ENCODE measurements around the gene TNNI2. TPM values are rescaled to one million over a fixed set of nuclear protein-coding genes. Genes with fewer than 3 reads are reported as not detected.

TNNI2 gene
- total RNA-seq, 1 donor from 2014 or later, result 2,937 TPM

DNA sequence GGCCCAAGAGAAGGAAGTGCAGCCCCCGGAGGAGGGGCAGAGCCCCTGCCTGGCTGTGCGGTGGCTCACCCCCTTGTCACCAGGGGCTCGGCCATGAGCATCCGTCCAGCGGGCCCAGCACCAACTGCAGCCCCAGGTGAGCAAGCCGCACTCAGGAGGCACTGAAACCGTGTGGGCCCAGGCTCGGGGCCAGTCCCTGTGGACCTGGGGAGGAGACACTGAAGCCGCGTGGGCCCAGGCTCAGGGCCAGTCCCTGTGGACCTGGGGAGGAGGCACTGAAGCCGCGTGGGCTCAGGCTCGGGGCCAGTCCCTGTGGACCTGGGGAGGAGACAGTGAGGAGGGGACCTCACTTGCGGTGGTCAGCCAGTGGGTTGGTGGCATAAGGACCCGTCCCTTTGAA is 28.0 kb downstream of the TNNI2 start:
- H3K27ac ChIP-seq (ENCODE audit: low read depth, low read length), result no peak overlapping the region
- peak overlapping the region in 1 of 3 donors; percentile 6 for H3K4me3 ChIP-seq (ENCODE audit: low read length in 3 of 3)
- no peaks in the 10 kb centered on the region for H3K9me3 ChIP-seq (ENCODE audit: control insufficient read depth in 3 of 3, low read length in 3 of 3)
- H3K9ac ChIP-seq (ENCODE audit: low read depth in 1 of 3, low read length in 3 of 3), result no peak overlapping the region
- H3K4me1 ChIP-seq (ENCODE audit: control insufficient read depth in 3 of 3, insufficient read depth in 3 of 3, low read length in 3 of 3), result peaks cover 41 to 72% (median 48%) of the 10 kb centered on the region in 3 donors
- peaks cover 0 to 3% (median 0%) of the 10 kb centered on the region in 3 donors for H3K36me3 ChIP-seq (ENCODE audit: control insufficient read depth in 3 of 3, insufficient read depth in 3 of 3, low read length in 3 of 3)
- H3K27me3 ChIP-seq (ENCODE audit: control insufficient read depth in 3 of 3, insufficient read depth in 3 of 3, low read length in 3 of 3), result peaks cover 22 to 77% (median 31%) of the 10 kb centered on the region in 3 donors

DNA sequence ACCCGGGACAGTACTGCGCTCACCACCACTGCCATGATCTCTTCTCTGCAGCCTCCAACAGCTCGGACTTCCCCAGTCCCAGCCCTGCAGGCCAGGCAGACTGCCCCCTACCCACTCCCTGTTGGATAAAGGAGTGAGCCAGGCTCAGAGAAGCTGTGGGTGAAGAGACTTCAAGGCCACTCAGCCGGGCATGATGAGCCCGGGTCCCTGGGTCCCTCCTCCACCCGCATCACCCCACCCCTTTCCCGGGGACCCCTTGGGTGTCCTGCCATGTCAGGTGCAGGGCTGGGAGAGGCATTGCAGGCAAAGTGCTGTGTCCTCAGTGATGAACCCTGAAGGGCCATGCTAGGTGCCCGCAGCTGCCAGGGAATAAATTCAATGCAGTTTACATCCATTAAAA is 28.6 kb downstream of the TNNI2 start:
- Histone ChIP-seq H3K9me3 (ENCODE audit: control insufficient read depth in 3 of 3, low read length in 3 of 3) (no peaks in the 10 kb centered on the region), H3K27me3 (ENCODE audit: control insufficient read depth in 3 of 3, insufficient read depth in 3 of 3, low read length in 3 of 3) (peaks cover 28 to 82% (median 37%) of the 10 kb centered on the region in 3 donors), H3K4me1 (ENCODE audit: control insufficient read depth in 3 of 3, insufficient read depth in 3 of 3, low read length in 3 of 3) (peaks cover 41 to 76% (median 48%) of the 10 kb centered on the region in 3 donors), H3K4me3 (ENCODE audit: low read length in 3 of 3) (peak overlapping the region in 2 of 3 donors; percentile 29 to 30), H3K9ac (ENCODE audit: low read depth in 1 of 3, low read length in 3 of 3) (peak overlapping the region in 1 of 3 donors; percentile 33), H3K27ac (ENCODE audit: low read depth, low read length) (no peak overlapping the region), H3K36me3 (ENCODE audit: control insufficient read depth in 3 of 3, insufficient read depth in 3 of 3, low read length in 3 of 3) (peaks cover 0 to 3% (median 0%) of the 10 kb centered on the region in 3 donors)

DNA sequence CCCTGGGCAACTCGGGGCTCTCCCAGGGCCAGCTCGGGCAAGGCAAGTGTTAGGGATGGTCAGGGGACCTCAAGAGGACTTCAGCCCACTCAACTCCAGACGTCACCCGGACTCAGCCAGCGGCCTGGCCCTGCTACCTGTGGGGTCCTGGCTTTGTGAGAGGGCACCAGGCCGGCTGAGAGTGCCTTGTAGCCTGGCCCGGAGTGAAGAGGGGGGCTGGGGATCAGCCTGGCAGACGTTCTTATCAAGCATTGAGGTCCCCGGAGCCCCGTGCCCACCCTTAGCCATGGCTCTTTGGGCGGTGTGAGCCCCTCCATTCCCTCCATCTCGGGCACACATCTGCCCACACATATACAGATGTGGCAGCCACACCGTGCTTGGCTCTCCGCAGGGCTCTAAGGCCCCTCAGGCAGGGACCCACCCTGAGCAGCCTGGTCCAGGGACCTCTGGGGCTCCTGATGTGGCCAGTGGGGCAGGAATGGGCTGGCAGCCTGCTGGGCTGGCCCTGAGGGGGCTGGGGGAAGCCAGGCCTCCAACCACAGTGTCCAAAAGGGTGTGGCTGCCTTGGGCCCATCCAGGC is 29.4 kb downstream of the TNNI2 start:
- H3K9me3 ChIP-seq (ENCODE audit: control insufficient read depth in 3 of 3, low read length in 3 of 3), result no peaks in the 10 kb centered on the region
- no peak overlapping the region for H3K27ac ChIP-seq (ENCODE audit: low read depth, low read length)
- H3K4me3 ChIP-seq (ENCODE audit: low read length in 3 of 3), result peak overlapping the region; percentile 61 to 78 (median 66)
- peak overlapping the region; percentile 59 to 76 (median 74) for H3K9ac ChIP-seq (ENCODE audit: low read depth in 1 of 3, low read length in 3 of 3)
- H3K27me3 ChIP-seq (ENCODE audit: control insufficient read depth in 3 of 3, insufficient read depth in 3 of 3, low read length in 3 of 3), result peaks cover 29 to 85% (median 41%) of the 10 kb centered on the region in 3 donors
- peaks cover 35 to 72% (median 42%) of the 10 kb centered on the region in 3 donors for H3K4me1 ChIP-seq (ENCODE audit: control insufficient read depth in 3 of 3, insufficient read depth in 3 of 3, low read length in 3 of 3)
- H3K36me3 ChIP-seq (ENCODE audit: control insufficient read depth in 3 of 3, insufficient read depth in 3 of 3, low read length in 3 of 3), result peaks cover 0 to 3% (median 0%) of the 10 kb centered on the region in 3 donors

DNA sequence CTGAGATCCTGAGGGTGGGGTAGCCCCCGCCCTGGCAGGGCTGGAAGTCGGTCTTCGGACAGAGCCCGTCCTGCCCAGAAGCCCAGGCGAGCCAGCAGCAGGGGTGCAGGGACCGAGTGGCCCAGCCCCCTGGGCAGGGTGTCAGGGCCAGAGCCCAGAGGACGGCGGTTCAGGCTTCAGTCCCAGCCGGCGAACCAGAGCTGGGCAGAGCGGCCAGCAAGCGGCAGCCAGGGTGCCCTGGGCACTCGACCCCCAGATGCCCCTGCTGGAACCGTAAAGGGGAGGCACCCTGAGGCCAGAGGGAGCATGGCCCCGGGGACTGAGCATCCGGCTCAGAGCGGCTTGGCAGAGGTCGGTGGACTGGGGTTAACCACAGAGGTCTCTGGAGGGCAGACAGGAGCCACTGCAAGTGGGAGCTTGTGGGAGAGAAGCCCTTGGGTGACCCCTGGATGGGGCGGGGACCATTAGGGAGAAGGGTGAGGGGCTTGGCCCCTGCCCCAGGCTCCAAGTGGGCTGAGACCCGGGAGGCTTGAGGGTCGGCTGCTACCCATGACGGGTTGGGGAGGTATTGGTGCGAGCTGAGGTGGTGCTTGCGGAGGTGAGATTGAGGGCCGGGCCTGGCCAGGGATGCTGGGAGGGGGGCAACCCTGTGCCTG is 30.0 kb downstream of the TNNI2 start:
- Histone ChIP-seq H3K27me3 (ENCODE audit: control insufficient read depth in 3 of 3, insufficient read depth in 3 of 3, low read length in 3 of 3) (peaks cover 29 to 83% (median 41%) of the 10 kb centered on the region in 3 donors), H3K27ac (ENCODE audit: low read depth, low read length) (peak overlapping the region; percentile 40), H3K4me3 (ENCODE audit: low read length in 3 of 3) (peak overlapping the region; percentile 61 to 78 (median 66)), H3K9ac (ENCODE audit: low read depth in 1 of 3, low read length in 3 of 3) (peak overlapping the region; percentile 59 to 76 (median 74)), H3K36me3 (ENCODE audit: control insufficient read depth in 3 of 3, insufficient read depth in 3 of 3, low read length in 3 of 3) (peaks cover 0 to 3% (median 0%) of the 10 kb centered on the region in 3 donors), H3K4me1 (ENCODE audit: control insufficient read depth in 3 of 3, insufficient read depth in 3 of 3, low read length in 3 of 3) (peaks cover 29 to 66% (median 36%) of the 10 kb centered on the region in 3 donors), H3K9me3 (ENCODE audit: control insufficient read depth in 3 of 3, low read length in 3 of 3) (no peaks in the 10 kb centered on the region)

DNA sequence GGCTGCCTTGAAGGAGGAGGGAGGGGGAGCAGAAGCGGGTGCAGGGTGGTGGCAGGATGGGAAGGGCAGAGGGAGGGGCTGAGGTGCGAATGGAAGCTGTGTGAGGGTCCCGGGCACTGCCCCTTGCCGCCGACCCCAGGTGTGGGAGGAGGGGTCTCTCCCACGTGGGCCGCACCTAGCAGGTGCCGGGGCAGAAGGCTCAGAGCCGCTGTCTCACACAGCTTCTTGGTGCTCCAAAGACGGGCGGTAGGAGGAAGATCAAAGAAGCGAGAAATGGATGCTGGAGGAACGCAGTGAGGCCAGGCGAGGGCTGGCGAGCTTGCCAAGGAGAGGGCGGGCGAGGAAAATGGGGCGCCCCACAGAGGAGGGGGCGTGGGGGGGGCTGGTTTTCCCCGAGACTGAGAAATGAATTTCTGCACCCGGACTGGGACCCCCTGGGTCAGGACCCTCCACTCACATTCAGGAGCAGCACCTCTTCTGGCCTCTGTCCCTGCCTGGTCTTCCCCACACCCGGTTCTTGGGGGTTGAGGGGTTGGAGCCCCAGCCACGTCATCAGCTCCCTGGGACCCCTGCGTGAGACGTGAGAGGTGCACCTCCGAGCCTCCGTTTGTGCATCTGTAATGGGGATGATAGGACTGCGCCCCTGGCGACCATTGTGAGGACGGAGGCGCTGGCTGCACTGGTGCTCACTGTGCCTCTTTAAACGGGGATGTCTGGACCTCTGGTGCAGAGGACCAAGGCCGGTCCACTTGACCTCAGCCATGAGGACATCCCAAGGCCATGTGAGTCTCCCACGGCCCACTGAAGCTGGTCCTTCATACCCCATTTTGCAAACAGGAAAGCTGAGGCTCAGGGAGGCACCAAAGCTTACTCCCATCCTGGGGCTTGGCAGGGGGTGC is 30.9 kb downstream of the TNNI2 start:
- no peaks in the 10 kb centered on the region for H3K9me3 ChIP-seq (ENCODE audit: control insufficient read depth in 3 of 3, low read length in 3 of 3)
- peaks cover 0 to 3% (median 0%) of the 10 kb centered on the region in 3 donors for H3K36me3 ChIP-seq (ENCODE audit: control insufficient read depth in 3 of 3, insufficient read depth in 3 of 3, low read length in 3 of 3)
- peaks cover 20 to 57% (median 28%) of the 10 kb centered on the region in 3 donors for H3K4me1 ChIP-seq (ENCODE audit: control insufficient read depth in 3 of 3, insufficient read depth in 3 of 3, low read length in 3 of 3)
- peak overlapping the region; percentile 61 to 78 (median 66) for H3K4me3 ChIP-seq (ENCODE audit: low read length in 3 of 3)
- peak overlapping the region; percentile 59 to 76 (median 74) for H3K9ac ChIP-seq (ENCODE audit: low read depth in 1 of 3, low read length in 3 of 3)
- H3K27me3 ChIP-seq (ENCODE audit: control insufficient read depth in 3 of 3, insufficient read depth in 3 of 3, low read length in 3 of 3), result peaks cover 33 to 84% (median 41%) of the 10 kb centered on the region in 3 donors
- H3K27ac ChIP-seq (ENCODE audit: low read depth, low read length), result peak overlapping the region; percentile 40

DNA sequence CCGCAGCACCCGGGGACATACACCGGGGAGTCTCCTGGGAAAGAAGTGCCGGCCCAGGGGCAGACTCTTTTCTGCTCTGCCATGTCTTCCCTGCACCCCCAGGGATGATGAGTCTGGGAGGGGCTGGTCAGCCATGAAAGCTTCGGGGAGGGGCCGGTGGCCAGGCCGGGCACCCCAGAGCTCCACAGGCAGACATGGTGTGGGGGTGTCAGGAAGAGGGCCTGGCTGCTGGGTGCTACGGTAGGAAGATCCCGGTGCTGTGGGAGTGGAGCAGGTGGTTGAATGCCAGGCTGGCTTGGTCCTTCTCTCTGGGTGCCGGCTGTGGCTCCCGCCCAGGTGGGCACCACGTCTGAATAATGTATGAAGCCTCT is 31.5 kb downstream of the TNNI2 start:
- peak overlapping the region; percentile 40 for H3K27ac ChIP-seq (ENCODE audit: low read depth, low read length)
- no peaks in the 10 kb centered on the region for H3K9me3 ChIP-seq (ENCODE audit: control insufficient read depth in 3 of 3, low read length in 3 of 3)
- peak overlapping the region; percentile 38 to 76 (median 51) for H3K9ac ChIP-seq (ENCODE audit: low read depth in 1 of 3, low read length in 3 of 3)
- H3K4me1 ChIP-seq (ENCODE audit: control insufficient read depth in 3 of 3, insufficient read depth in 3 of 3, low read length in 3 of 3), result peaks cover 15 to 56% (median 25%) of the 10 kb centered on the region in 3 donors
- H3K36me3 ChIP-seq (ENCODE audit: control insufficient read depth in 3 of 3, insufficient read depth in 3 of 3, low read length in 3 of 3), result peaks cover 0 to 3% (median 0%) of the 10 kb centered on the region in 3 donors
- H3K27me3 ChIP-seq (ENCODE audit: control insufficient read depth in 3 of 3, insufficient read depth in 3 of 3, low read length in 3 of 3), result peaks cover 38 to 83% (median 41%) of the 10 kb centered on the region in 3 donors
- H3K4me3 ChIP-seq (ENCODE audit: low read length in 3 of 3), result peak overlapping the region; percentile 61 to 78 (median 66)

DNA sequence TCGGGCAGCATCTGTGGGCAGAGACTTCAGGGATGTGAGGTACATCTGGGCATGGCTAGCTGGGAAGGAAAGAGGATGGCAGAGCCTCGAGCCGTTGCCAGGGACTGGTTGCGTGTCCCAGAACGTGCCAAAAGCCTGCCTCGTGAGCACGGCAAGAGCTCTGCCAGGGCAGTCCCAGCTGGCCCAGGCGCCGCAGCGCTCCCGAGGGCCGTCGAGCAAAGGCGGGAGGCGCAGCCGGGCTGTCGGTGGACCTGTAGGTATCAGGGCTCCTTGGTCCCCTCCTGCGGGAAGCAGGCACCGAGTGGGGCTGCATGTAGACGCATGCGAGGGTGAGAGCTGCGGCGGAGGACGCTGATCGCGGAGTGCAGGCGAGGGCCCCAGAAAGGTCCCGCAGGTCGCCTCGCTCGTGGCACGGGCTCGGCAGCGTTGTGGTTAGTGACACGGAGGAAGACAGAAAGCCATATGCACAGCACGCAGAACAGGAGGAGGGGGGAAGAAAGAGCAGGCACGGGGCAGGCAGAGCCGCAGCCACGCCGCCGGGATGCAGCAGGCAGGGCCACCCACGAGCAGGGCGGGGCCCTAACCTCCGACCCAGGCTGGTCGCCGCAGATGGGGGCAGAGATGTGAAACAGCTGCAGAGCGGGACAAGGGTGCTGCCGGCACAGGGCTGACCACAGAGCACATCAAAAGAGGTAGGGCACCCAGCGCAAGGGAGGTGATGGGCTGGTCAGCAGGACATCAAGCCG is 32.1 kb downstream of the TNNI2 start:
- Histone ChIP-seq H3K9me3 (ENCODE audit: control insufficient read depth in 3 of 3, low read length in 3 of 3) (no peaks in the 10 kb centered on the region), H3K4me1 (ENCODE audit: control insufficient read depth in 3 of 3, insufficient read depth in 3 of 3, low read length in 3 of 3) (peaks cover 12 to 56% (median 24%) of the 10 kb centered on the region in 3 donors), H3K9ac (ENCODE audit: low read depth in 1 of 3, low read length in 3 of 3) (peak overlapping the region; percentile 38 to 76 (median 51)), H3K27me3 (ENCODE audit: control insufficient read depth in 3 of 3, insufficient read depth in 3 of 3, low read length in 3 of 3) (peaks cover 40 to 80% (median 41%) of the 10 kb centered on the region in 3 donors), H3K27ac (ENCODE audit: low read depth, low read length) (peak overlapping the region; percentile 40), H3K36me3 (ENCODE audit: control insufficient read depth in 3 of 3, insufficient read depth in 3 of 3, low read length in 3 of 3) (peaks cover 0 to 3% (median 0%) of the 10 kb centered on the region in 3 donors), H3K4me3 (ENCODE audit: low read length in 3 of 3) (peak overlapping the region; percentile 61 to 78 (median 66))

DNA sequence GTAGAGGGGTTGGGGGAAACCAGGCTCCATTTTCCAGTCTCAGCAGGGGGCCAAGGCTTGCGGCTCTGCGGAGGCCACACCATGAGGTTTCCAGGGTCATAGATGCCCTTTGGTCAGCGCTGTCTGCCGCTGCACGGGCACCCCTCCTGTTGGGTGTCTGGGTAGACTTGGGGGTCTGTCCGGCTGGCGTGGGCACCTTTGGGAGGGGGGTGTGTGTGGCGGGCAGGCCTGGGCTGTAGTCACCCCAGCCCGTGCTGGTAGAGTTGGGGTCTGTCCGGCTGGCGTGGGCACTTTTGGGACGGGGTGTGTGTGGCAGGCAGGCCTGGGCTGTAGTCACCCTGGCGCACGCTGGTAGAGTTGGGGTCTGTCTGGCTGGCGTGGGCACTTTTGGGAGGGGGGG is 32.8 kb downstream of the TNNI2 start:
- Histone ChIP-seq H3K9ac (ENCODE audit: low read depth in 1 of 3, low read length in 3 of 3) (peak overlapping the region; percentile 6 to 76 (median 43)), H3K27ac (ENCODE audit: low read depth, low read length) (peak overlapping the region; percentile 40), H3K36me3 (ENCODE audit: control insufficient read depth in 3 of 3, insufficient read depth in 3 of 3, low read length in 3 of 3) (peaks cover 0 to 3% (median 0%) of the 10 kb centered on the region in 3 donors), H3K9me3 (ENCODE audit: control insufficient read depth in 3 of 3, low read length in 3 of 3) (no peaks in the 10 kb centered on the region), H3K4me1 (ENCODE audit: control insufficient read depth in 3 of 3, insufficient read depth in 3 of 3, low read length in 3 of 3) (peaks cover 18 to 60% (median 29%) of the 10 kb centered on the region in 3 donors), H3K27me3 (ENCODE audit: control insufficient read depth in 3 of 3, insufficient read depth in 3 of 3, low read length in 3 of 3) (peaks cover 40 to 80% (median 44%) of the 10 kb centered on the region in 3 donors), H3K4me3 (ENCODE audit: low read length in 3 of 3) (peak overlapping the region; percentile 61 to 78 (median 66))

All from skeletal muscle tissue (tissue), 4 donors.